HG03060 (cell line): Measurements from ENCODE around the gene TMEM235.

Experiments used
- ATAC-seq: cut with Tn5 transposase; IDR thresholded peaks from one replicate; pipeline ENCODE4 v1.9.1; 2021; ENCODE audit warnings: low read depth, moderate number of reproducible peaks; ENCODE audit not compliant: unreplicated experiment

The TMEM235 gene

DNA sequence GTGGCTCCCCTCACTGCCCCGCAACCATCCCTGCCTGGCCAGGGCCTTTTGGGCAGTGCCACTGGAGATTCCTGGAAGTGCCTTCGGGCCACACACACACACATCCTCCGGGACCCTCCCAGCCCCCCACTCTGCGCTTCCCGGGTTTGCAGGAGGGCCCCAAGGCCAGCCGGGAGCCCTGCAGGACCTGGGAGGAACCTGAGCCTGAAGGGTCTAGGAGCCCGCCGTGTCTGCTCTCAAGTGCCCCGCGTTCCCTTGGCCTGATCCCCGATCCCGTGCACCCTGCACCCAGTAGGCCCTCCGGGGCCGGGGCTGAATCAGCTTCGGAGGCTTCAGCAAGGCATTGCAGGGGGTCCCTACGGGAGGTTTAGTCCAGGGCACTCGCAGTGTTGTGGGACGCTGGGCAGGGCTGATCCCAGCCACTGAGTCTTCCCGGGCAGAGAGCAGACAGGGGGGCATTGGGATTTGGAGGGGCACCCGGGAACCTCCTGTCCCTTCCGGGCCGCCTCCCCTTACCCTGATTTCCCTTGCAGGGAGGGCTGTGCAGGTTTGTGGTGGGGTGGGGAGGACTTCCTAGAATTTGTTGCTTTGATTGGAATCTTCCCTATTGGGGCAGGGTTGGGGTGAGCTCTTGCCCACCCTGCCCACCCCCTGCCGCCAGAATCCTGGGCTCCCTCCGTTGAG, 36.9 kb downstream of the TMEM235 start:
- no peak for ATAC-seq

DNA sequence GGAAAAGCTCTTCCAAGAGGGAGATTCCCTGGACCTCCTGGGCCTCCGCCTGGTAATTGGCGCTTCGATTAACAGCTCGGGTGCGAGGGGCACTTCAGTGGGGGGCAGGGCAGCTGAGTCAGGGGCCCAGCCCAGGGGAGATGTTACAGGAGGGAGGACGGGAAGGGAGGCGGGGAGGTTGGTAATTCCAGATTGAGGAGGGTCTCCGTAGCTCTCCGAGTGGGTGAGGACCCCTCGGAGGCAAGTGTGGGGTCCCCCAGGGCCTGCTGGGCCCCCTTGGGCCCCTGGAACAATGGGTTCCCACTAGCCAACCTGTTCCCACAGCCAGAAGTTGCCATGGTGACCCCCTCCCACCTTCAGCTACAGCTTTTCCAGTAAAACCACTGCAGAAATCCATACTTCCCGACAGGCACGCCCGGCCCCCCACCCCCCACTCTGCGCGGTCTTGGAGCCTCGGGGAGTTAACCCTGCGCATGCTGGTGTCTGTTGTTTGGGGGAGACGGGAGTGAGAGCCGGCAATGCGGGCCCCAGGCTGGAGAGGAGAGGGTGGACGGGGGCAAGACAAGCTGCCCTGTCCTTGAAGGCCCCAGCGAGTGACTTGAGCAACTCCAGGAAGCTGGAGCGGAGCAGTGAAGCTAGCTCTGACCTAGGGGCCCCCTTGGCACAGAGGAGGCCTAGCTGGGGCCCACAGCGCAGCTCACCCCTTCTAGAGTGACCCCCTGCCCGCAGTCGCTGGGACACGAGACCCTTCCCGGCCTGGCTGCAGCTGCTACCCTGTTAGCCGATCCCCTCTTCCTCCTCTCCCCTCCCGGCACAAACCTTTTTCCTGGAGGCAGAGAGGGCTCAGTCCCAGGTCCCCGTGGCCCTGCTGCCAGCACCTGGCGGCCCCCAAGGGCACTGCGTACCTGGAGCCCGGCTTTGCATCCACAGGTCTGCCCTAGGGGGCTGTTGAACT, 37.8 kb downstream of the TMEM235 start:
- no peak for ATAC-seq

- ATAC-seq, result no peak
These were observed 38.5 kb downstream of the TMEM235 start for GRCh38 chr17:78269955-78270381.

- no peak for ATAC-seq
These were observed 40.2 kb downstream of the TMEM235 start for GRCh38 chr17:78271419-78272170.

GRCh38 chr17:78272181-78272913, 40.9 kb downstream of the TMEM235 start:
- ATAC-seq, result no peak

- ATAC-seq, result no peak
These were observed 41.5 kb downstream of the TMEM235 start for GRCh38 chr17:78272914-78273258.

DNA sequence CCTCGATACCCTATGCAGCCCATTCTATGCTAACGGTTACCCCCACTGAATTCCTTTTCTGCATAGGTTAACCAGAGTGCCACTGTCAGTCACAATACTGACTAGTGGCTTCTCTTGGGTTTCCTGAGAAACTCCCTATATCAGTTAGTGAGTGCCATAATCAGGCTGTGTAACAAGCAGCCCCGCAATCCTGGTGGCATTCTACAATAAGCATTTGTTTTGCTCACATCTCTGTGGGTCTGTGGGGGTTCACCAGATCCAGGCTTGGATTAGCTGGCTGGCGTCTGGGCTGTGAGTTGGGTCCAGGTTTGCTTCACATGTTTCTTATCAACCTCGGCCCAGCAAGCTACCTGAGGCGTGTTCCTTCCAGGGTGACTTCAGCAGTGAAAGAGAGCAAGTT, 42.4 kb downstream of the TMEM235 start:
- ATAC-seq, result no peak

GRCh38 chr17:78275355-78275754, 43.9 kb downstream of the TMEM235 start:
- ATAC-seq, result no peak

- no peak for ATAC-seq
These were observed 44.9 kb downstream of the TMEM235 start for GRCh38 chr17:78276098-78276887.

GRCh38 chr17:78278139-78278741, 46.8 kb downstream of the TMEM235 start:
- no peak for ATAC-seq

GRCh38 chr17:78279360-78279990, 48.0 kb downstream of the TMEM235 start:
- ATAC-seq, result no peak

GRCh38 chr17:78281249-78281845, 49.9 kb downstream of the TMEM235 start:
- ATAC-seq, result no peak

GRCh38 chr17:78284146-78284545, 52.7 kb downstream of the TMEM235 start:
- no peak for ATAC-seq

DNA sequence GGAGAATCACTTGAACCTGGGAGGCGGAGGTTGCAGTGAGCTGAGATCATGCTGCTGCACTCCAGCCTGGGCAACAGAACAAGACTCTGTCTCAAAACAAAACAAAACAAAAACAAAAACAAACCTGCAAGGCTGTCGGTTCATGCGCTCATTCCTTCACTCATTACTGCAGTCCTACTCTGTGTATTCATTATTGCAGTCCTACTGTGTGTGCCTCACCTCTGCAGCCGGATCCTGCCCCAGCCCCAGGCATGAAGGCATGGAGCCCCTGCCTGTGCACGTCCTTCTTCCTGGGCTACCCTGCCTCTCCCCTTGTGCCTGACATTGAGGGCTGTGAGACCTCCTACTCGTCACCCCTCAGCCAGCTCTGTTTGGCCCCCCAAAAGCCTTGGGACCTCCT, 57.6 kb downstream of the TMEM235 start:
- no peak for ATAC-seq

DNA sequence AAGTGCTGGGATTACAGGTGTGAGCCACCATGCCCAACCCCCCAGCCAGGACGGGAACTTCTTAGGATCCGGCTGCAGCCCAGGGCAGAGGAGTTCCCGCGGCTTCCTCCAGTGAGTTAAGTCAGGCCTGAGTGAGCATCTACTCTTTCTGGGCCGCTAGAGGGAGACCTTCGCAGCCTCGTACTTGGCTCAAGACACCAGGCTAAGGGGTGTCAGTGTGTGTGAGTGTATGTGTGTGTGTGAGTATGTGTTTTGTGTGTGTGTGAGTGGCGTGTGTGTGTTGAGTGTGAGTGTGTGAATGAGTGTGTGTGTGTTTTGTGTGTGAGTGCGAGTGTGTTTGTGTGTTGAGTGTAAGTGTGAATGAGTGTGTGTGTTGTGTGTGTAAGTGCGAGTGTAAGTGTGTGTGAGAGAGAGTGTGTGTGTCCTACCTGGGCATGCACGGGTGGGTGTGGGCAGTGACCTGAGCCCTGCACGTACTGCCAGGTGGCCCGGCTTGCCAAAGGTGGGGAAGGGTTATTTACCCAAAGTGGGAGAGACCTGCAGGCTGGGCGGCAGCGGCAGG, 58.5 kb downstream of the TMEM235 start:
- ATAC-seq, result no peak
